GM12878 (cell line): ENCODE results near the gene TUBA4B. TPM values are rescaled to one million over a fixed set of nuclear protein-coding genes. Genes with fewer than 3 reads are reported as not detected.

ENCODE experiments used
- ATAC-seq: fragments of 200-7000 bp; cut with Tn5 transposase; 3 replicates; pipeline ENCODE4 v1.9.1; 2020; ENCODE audit warnings: mild to moderate bottlenecking, moderate library complexity
- BruUV-seq: library from RNA; stranded (reverse); fragments of 400-500 nt; replicated peaks from 2 replicates; lab custom pipeline; 2021; lab: Mats Ljungman, UMichigan
- CTCF ChIA-PET: fragments of 300-600 bp; sonication (Branson Sonifier 250); formaldehyde crosslinking; extraction: SDS; loops from one replicate; lab custom pipeline; 2021; ENCODE audit warnings: inconsistent platforms; lab: Yijun Ruan, JAX
- POLR2A ChIA-PET: fragments of 350-600 bp; formaldehyde crosslinking; extraction: SDS; loops from one replicate; lab custom pipeline; 2021; ENCODE audit warnings: inconsistent platforms; lab: Charles Lee
- RAD21 ChIA-PET: fragments of 300-600 bp; sonication (Branson Sonifier 250); formaldehyde crosslinking; loops from one replicate; lab custom pipeline; 2023; ENCODE audit warnings: antibody characterized with exemption; ENCODE audit not compliant: unreplicated experiment; lab: Charles Lee
- SMC1A ChIA-PET: fragments of 300-600 bp; sonication (Branson Sonifier 250); formaldehyde crosslinking; loops from one replicate; lab custom pipeline; 2023; ENCODE audit not compliant: unreplicated experiment, uncharacterized antibody; lab: Charles Lee
- DNase-seq: peaks from one replicate; pipeline ENCODE4 v3.0.0-alpha.2; 2011; ENCODE audit warnings: low read depth, low spot score
- FAIRE-seq: peaks from 3 replicates; lab custom pipeline; 2011; peaks lifted over from hg19 to GRCh38; lab: Jason Lieb, UNC
- H2AFZ ChIP-seq: 2 replicates; pipeline ENCODE4 v1.6.0; 2011; ENCODE audit warnings: low read depth, low read length, control low read depth; ENCODE audit not compliant: control insufficient read depth
- H3K27ac ChIP-seq: 2 replicates; pipeline ENCODE4 v1.5.1; 2011; ENCODE audit warnings: control low read depth; ENCODE audit not compliant: control insufficient read depth, insufficient read depth
- H3K27me3 ChIP-seq, 2 experiments: replicated peaks in 1 of 2; 2 replicates each; pipeline versions ENCODE4 v1.6.0 to v1.6.1; 2011; ENCODE audit warnings: low read length in 1 of 2; ENCODE audit not compliant: control insufficient read depth in 2 of 2, insufficient read depth in 2 of 2
- H3K36me3 ChIP-seq, 2 experiments: 2 replicates each; pipeline ENCODE4 v1.5.1; 2011; ENCODE audit warnings: low read length in 1 of 2; ENCODE audit not compliant: control insufficient read depth in 2 of 2, insufficient read depth in 2 of 2
- H3K4me1 ChIP-seq: 2 replicates; pipeline ENCODE4 v1.6.1; 2011; ENCODE audit warnings: mild to moderate bottlenecking, low read length, moderate library complexity, mixed read lengths; ENCODE audit not compliant: control insufficient read depth, insufficient read depth
- H3K4me2 ChIP-seq: 2 replicates; pipeline ENCODE4 v1.6.0; 2011; ENCODE audit warnings: control low read depth; ENCODE audit not compliant: control insufficient read depth, insufficient read depth
- H3K4me3 ChIP-seq: fragments of 200-600 bp; sonication (generic); 2 replicates; pipeline ENCODE4 v1.5.1; 2016
- H3K79me2 ChIP-seq: 2 replicates; pipeline ENCODE4 v1.6.0; 2011; ENCODE audit warnings: low read length; ENCODE audit not compliant: control insufficient read depth, insufficient read depth
- H3K9ac ChIP-seq: 2 replicates; pipeline ENCODE4 v1.8.0; 2011; ENCODE audit warnings: low read length, control low read depth, mixed read lengths; ENCODE audit not compliant: control insufficient read depth, insufficient read depth
- H3K9me3 ChIP-seq: replicated peaks from 3 replicates; pipeline ENCODE4 v1.5.1; 2011; ENCODE audit warnings: mild to moderate bottlenecking, low read length; ENCODE audit not compliant: control insufficient read depth, insufficient read depth
- H4K20me1 ChIP-seq: 2 replicates; pipeline ENCODE4 v1.6.0; 2011; ENCODE audit not compliant: control insufficient read depth, insufficient read depth
- CHD2 ChIP-seq: IDR thresholded peaks from 2 replicates; pipeline ENCODE4 v1.6.1; 2011; ENCODE audit warnings: low read depth, low read length, improper control_type of control experiment, borderline replicate concordance
- ETV6 ChIP-seq, 2 experiments: fragments of 450-650 bp in 1 of 2; IDR thresholded peaks in 1 of 2; conservative IDR thresholded peaks in 1 of 2; 2 replicates each; pipeline ENCODE4 v1.6.1; 2014; ENCODE audit warnings: antibody characterized with exemption in 1 of 2, borderline replicate concordance in 1 of 2, low read depth in 1 of 2, mild to moderate bottlenecking in 1 of 2, moderate library complexity in 1 of 2
- NRF1 ChIP-seq: conservative IDR thresholded peaks from 2 replicates; pipeline ENCODE4 v1.6.1; 2011; ENCODE audit warnings: mild to moderate bottlenecking, low read depth, low read length, improper control_type of control experiment
- WGBS: methylation state at CpG from one replicate; pipeline ENCODE4 v1.1.6; 2016; ENCODE audit warnings: low lambda C conversion rate; ENCODE audit not compliant: insufficient replicate concordance, insufficient coverage; ENCODE audit errors: missing lambda C conversion rate; 5-methylcytosine and 5-hydroxymethylcytosine counted together
- in situ Hi-C: fragments of 300-500 bp; cut with MboI; formaldehyde crosslinking; loops from 9 replicates; pipeline ENCODE4 v1.14.3; 2018; ENCODE audit warnings: mixed read lengths
- intact Hi-C: fragments of 100-400 bp; cut with micrococcal nuclease; formaldehyde crosslinking; loops from one replicate; pipeline ENCODE4 v1.14.2; 2022; ENCODE audit not compliant: unreplicated experiment
- polyA plus RNA-seq, 11 experiments: library from polyadenylated mRNA; depleted of rRNA in 4 of 11; unstranded in 6 of 11; stranded (reverse) in 5 of 11; fragments of >200 nt; fragmentation: Nextera tagmentation in 4 of 11; fragmentation: Illumina TruSeq in 1 of 11; extraction: Ambion mirVana in 4 of 11; extraction: Trizol in 1 of 11; gene quantifications; 1 replicate in 1 of 11; 2 replicates in 10 of 11; pipeline versions ENCODE4 v1.2.1 to v1.2.3, GENCODE V29; 2011 to 2016; ENCODE audit warnings: inconsistent platforms in 2 of 11, missing spikeins in 2 of 11, low read depth in 1 of 11
- total RNA-seq, 4 experiments: library from RNA; depleted of rRNA in 3 of 4; stranded (reverse); fragments of >200 nt in 3 of 4; fragmentation: Illumina TruSeq in 1 of 4; extraction: Trizol in 1 of 4; gene quantifications; 2 replicates each; pipeline versions ENCODE4 v1.2.1 to v1.2.3, GENCODE V29; 2013 to 2021
- TF ChIP-seq, protein P1 (sequence below): fragments of 450-650 bp; IDR thresholded peaks from 2 replicates; pipeline ENCODE4 v1.6.1; 2018; ENCODE audit warnings: mild to moderate bottlenecking, low read depth, moderate library complexity; ENCODE audit not compliant: partially characterized antibody
- TF ChIP-seq, protein P2 (sequence below): fragments of 450-650 bp; IDR thresholded peaks from 2 replicates; pipeline ENCODE4 v1.6.1; 2017; ENCODE audit warnings: mild to moderate bottlenecking, moderate library complexity

The TUBA4B gene
- total and polyA plus RNA-seq, 10 of the 15 experiments (the other 5 are each of a cell fraction or from before 2014, with no cell fraction given) = 0.07 TPM; not detected in 9

DNA sequence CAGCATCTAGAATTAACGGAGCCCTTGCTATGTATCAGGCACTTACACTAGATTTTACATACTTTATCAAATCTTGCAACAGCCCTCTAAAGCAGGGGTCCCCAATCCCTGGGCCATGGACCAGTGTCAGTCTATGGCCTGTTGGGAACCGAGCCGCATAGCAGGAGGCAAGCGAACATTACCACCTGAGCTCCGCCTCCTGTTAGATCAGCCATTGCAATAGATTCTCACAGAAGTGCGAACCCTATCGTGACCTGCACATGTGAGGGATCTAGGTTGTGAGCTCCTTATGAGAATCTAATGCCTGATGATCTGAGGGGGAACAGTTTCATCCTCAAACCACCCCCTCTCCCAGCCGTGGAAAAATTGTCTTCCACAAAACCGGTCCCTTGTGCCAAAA, 39.6 kb downstream of the TUBA4B start:
- Histone ChIP-seq H3K79me2 (no peaks in the 10 kb centered on the region), H3K4me2 (no peak overlapping the region), H3K4me3 (no peak overlapping the region), H3K27me3 (peaks cover 0 to 3% of the 10 kb centered on the region in 2 experiments; a peak in 2 of 4 replicates), H2AFZ (no peak overlapping the region), H3K36me3 (no peaks in the 10 kb centered on the region), H3K4me1 (peaks cover 8% of the 10 kb centered on the region), H3K9me3 (no peaks in the 10 kb centered on the region), H3K27ac (no peak overlapping the region), H3K9ac (no peak overlapping the region), H4K20me1 (no peaks in the 10 kb centered on the region)
- in situ Hi-C loops (no loop called here), intact Hi-C loops (no loop called here)
- ChIA-PET POLR2A (interaction anchor here (0.8 to 3.7 kb wide), 3 partner anchors 12 to 133 kb away, joined by 4 to 15 read pairs (median 6); partner anchors contain the start of genes NHEJ1 and TUBA4B), SMC1A (interaction anchor here (1.3 to 6.0 kb wide), 3 partner anchors 13 to 138 kb away, joined by 3 to 96 read pairs (median 49); partner anchors contain the start of genes DNAJB2 and NHEJ1), CTCF (interaction anchor here (0.9 to 6.7 kb wide), 4 partner anchors 14 to 133 kb away, joined by 3 to 257 read pairs (median 4); partner anchors contain the start of gene DNAJB2), RAD21 (interaction anchor here (1.6 to 6.5 kb wide), 3 partner anchors 14 to 43 kb away, joined by 5 to 78 read pairs (median 18); partner anchors contain the start of genes DNAJB2 and TUBA4A)
- no TSS peak for BruUV-seq
- ATAC-seq = no peak
- no peak for DNase-seq
- FAIRE-seq = no peak
- TF ChIP-seq NRF1 = no peak
- TF ChIP-seq, protein P1, sequence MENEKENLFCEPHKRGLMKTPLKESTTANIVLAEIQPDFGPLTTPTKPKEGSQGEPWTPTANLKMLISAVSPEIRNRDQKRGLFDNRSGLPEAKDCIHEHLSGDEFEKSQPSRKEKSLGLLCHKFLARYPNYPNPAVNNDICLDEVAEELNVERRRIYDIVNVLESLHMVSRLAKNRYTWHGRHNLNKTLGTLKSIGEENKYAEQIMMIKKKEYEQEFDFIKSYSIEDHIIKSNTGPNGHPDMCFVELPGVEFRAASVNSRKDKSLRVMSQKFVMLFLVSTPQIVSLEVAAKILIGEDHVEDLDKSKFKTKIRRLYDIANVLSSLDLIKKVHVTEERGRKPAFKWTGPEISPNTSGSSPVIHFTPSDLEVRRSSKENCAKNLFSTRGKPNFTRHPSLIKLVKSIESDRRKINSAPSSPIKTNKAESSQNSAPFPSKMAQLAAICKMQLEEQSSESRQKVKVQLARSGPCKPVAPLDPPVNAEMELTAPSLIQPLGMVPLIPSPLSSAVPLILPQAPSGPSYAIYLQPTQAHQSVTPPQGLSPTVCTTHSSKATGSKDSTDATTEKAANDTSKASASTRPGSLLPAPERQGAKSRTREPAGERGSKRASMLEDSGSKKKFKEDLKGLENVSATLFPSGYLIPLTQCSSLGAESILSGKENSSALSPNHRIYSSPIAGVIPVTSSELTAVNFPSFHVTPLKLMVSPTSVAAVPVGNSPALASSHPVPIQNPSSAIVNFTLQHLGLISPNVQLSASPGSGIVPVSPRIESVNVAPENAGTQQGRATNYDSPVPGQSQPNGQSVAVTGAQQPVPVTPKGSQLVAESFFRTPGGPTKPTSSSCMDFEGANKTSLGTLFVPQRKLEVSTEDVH = no peak
- TF ChIP-seq ETV6 (conservative IDR thresholded peaks at IDR 0.05 in 1 of 2, IDR thresholded peaks at IDR 0.05 in 1 of 2; ENCODE audit: borderline replicate concordance in 1 of 2, low read depth in 1 of 2) = no peak
- no peak for TF ChIP-seq CHD2
- TF ChIP-seq, protein P2, sequence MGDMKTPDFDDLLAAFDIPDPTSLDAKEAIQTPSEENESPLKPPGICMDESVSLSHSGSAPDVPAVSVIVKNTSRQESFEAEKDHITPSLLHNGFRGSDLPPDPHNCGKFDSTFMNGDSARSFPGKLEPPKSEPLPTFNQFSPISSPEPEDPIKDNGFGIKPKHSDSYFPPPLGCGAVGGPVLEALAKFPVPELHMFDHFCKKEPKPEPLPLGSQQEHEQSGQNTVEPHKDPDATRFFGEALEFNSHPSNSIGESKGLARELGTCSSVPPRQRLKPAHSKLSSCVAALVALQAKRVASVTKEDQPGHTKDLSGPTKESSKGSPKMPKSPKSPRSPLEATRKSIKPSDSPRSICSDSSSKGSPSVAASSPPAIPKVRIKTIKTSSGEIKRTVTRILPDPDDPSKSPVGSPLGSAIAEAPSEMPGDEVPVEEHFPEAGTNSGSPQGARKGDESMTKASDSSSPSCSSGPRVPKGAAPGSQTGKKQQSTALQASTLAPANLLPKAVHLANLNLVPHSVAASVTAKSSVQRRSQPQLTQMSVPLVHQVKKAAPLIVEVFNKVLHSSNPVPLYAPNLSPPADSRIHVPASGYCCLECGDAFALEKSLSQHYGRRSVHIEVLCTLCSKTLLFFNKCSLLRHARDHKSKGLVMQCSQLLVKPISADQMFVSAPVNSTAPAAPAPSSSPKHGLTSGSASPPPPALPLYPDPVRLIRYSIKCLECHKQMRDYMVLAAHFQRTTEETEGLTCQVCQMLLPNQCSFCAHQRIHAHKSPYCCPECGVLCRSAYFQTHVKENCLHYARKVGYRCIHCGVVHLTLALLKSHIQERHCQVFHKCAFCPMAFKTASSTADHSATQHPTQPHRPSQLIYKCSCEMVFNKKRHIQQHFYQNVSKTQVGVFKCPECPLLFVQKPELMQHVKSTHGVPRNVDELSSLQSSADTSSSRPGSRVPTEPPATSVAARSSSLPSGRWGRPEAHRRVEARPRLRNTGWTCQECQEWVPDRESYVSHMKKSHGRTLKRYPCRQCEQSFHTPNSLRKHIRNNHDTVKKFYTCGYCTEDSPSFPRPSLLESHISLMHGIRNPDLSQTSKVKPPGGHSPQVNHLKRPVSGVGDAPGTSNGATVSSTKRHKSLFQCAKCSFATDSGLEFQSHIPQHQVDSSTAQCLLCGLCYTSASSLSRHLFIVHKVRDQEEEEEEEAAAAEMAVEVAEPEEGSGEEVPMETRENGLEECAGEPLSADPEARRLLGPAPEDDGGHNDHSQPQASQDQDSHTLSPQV = no peak
- WGBS = 80% methylated on average over 9 of the region's 9 CpGs
